Astrocyte of the cerebellum (primary cell): Measurements from ENCODE around the gene IFNAR1.

Experiments
- DNase-seq: peaks from one replicate; pipeline ENCODE4 v3.0.0-alpha.2; 2011; ENCODE audit warnings: low read depth
- H3K4me3 ChIP-seq: 2 replicates; pipeline ENCODE4 v1.5.1; 2011; ENCODE audit warnings: mild to moderate bottlenecking, low read depth, low read length, moderate library complexity
- in situ Hi-C: cut with HindIII; loops from 2 replicates; pipeline ENCODE4 v1.10.0; 2017; ENCODE audit warnings: low sequenced_read_pairs
- TF ChIP-seq, protein P1 (sequence below): IDR thresholded peaks from 2 replicates; pipeline ENCODE4 v1.5.1; 2012; ENCODE audit warnings: low read length, low read depth, moderate library complexity, mild to moderate bottlenecking; ENCODE audit errors: missing control alignments

Gene IFNAR1

DNA sequence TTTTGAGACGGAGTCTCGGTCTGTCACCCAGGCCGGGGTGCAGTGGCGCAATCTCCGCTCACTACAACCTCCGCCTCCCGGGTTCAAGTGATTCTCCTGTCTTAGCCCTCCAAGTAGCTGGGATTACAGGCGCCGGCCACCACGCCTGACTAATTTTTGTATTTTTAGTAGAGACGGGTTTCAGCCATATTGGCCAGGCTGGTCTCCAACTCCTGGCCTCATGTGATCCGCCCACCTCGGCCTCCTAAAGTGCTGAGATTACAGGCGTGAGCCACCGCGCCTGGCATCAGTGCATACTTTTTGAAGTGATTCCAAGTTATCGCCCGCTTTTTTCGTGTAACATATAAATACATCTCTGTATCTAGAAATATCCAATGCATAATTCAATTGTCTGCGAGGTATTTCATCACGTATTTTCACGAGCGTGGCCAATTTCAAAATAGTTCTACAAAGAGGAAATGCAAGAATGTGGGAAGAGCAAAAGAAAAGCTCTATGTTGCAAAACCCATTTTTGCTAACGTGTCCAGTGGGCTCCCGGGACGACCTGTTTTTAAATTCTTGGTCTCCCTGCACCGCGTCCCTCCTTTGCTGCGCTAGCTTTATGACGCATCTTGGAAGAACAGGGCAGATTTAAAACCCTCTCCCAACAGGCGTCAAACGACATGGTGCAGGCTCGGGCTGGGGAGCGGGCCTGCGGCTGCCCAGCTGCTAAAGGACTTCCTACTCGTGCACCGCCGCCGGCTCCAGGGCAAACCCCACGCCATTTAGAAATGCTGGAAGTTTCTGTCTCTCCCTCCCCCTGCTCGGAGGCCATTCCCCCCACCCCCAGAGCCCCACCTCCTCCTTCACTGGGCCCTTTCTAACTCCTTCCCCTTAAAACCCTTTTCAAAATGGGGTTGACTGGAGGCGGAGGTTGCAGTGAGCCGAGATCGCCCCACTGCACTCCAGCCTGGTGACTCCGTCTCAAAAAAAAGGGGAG, 77.5 kb downstream of the IFNAR1 start:
- TF ChIP-seq, protein P1, sequence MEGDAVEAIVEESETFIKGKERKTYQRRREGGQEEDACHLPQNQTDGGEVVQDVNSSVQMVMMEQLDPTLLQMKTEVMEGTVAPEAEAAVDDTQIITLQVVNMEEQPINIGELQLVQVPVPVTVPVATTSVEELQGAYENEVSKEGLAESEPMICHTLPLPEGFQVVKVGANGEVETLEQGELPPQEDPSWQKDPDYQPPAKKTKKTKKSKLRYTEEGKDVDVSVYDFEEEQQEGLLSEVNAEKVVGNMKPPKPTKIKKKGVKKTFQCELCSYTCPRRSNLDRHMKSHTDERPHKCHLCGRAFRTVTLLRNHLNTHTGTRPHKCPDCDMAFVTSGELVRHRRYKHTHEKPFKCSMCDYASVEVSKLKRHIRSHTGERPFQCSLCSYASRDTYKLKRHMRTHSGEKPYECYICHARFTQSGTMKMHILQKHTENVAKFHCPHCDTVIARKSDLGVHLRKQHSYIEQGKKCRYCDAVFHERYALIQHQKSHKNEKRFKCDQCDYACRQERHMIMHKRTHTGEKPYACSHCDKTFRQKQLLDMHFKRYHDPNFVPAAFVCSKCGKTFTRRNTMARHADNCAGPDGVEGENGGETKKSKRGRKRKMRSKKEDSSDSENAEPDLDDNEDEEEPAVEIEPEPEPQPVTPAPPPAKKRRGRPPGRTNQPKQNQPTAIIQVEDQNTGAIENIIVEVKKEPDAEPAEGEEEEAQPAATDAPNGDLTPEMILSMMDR: no peak
- peak overlapping the region; percentile 75 for H3K4me3 ChIP-seq
- no peak for DNase-seq
- in situ Hi-C loops: no loop called here

DNA sequence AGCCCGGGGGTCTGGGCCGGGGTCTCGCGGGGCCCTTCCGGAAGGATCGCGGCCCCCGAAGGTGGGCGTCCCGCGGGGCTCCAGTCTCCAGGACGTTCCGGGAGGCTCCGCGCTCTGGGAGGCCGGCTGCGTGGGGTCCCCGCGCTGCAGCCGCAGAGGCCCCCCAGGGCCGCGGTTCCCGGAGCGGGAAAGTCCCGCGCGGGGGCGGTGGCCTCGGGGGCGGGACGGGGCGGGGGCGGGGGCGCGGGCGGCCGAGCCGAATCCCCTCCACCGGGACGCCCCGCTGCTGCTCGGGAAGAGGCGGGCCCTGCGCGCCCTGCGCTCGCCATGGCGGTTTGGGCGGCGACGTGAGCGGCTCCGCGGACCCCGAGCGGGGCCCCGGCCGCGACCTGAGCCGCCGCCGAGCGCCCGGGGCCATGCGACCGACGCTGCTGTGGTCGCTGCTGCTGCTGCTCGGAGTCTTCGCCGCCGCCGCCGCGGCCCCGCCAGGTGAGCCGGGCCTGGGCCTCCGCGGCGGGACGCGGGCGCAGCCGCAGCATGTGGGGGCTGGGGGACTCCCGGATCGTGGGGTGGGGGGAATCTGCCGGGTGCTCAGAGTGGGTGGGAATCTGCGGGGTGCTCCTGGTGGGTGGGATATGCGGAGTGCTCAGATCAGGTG, 78.5 kb downstream of the IFNAR1 start, which contains the start of gene IFNGR2:
Gene IFNGR2 (plus strand): TSS at position 286 of the 658 bp plus-strand sequence. CDS start 131 bp downstream, at position 417.
- peak within 1 kb of the TSS; percentile 75 for H3K4me3 ChIP-seq
- DNase-seq: no peak
- in situ Hi-C loops: no loop called here
- TF ChIP-seq, protein P1: no peak

DNA sequence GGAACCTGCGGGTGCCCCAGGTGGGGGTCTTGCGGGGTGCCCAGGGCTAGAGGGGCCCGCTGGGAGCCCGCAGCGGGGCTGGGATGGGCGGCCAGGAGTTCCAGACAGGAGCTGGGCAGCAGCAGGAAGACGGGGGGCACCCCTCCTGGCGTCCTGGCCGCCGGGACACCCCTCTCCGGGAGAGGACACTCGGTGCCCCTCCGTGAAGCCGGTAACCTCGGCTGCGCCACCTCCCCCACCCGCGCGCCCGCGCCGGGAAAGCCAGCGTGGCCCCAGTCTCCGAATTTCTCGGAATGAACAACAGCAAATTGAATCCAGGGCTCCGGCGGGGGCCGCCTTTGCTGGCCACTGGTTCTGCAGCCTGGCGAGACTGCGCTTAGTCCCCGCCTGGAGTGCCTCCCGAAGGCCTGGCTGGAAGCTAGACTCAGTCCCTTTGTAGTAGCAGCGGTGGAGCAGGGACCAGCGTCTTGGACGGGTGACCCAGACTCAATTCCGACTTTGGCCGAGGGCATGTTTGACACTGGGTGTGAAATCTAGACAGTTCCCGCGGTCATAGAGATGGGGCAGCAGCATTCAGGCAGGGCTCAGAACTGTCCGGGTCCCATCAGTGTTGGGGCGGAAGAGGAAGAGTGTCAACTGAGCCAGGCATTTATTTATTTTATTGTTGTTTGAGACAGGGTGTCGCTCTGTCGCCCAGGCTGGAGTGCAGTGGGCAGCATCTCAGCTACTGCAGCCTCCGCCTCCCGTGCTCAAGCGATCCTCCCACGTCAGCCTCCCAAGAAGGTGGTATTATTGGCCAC, 79.2 kb downstream of the IFNAR1 start:
- in situ Hi-C loops: no loop called here
- DNase-seq: peak; percentile 19
- TF ChIP-seq, protein P1: no peak
- H3K4me3 ChIP-seq: peak overlapping the region; percentile 75

DNA sequence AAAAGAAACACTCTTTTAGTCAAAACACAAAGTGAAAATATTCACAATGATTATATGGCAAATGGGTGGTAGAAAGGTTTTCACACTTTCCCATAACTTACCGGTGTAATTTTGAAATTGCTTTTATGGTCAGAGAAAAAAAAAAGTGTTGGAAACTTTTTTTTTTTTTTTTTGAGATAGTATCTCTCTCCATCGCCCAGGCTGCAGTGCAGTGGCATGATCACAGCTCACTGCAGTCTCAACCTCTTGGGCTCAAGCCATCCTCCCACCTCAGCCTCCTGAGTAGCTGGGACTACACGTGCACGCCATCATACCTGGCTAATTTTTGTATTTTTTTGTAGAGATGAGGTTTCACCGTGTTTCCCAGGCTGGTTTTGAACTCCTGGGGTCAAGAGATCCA, 81.7 kb downstream of the IFNAR1 start:
- no peak for DNase-seq

More for the DNA sequence above, 81.7 kb downstream of the IFNAR1 start:
- in situ Hi-C loops: no loop called here
- TF ChIP-seq, protein P1: no peak
- no peak overlapping the region for H3K4me3 ChIP-seq
